CD4-positive, alpha-beta T cell treated with Interleukin-6 for 4 hours (primary cell): ENCODE results near the gene ASTN2.
"Not testable (repeated sequence)": the region's sequence is repeated elsewhere in the genome, so short reads cannot be mapped to it uniquely, and the experiment has no call there.

Experiments used
- DNase-seq: peaks from one replicate; pipeline ENCODE4 v3.0.0-alpha.2; 2020; ENCODE audit warnings: mixed read lengths

ASTN2 gene

GRCh38 chr9:116842658-116843057, 572.2 kb downstream of the ASTN2 start:
- DNase-seq = no peak

- DNase-seq = not testable (repeated sequence)
Measured at GRCh38 chr9:116838468-116838867, 576.4 kb downstream of the ASTN2 start.

- DNase-seq = no peak
Measured at GRCh38 chr9:116837018-116837989, 577.6 kb downstream of the ASTN2 start.

- DNase-seq = not testable (repeated sequence)
Measured at GRCh38 chr9:116830321-116830720, 584.5 kb downstream of the ASTN2 start.

GRCh38 chr9:116821633-116822229, 593.1 kb downstream of the ASTN2 start:
- no peak for DNase-seq

- no peak for DNase-seq
Measured at GRCh38 chr9:116819116-116819515, 595.7 kb downstream of the ASTN2 start.

GRCh38 chr9:116817762-116818161, 597.1 kb downstream of the ASTN2 start:
- DNase-seq = no peak

GRCh38 chr9:116816484-116816883, 598.4 kb downstream of the ASTN2 start:
- DNase-seq = no peak

GRCh38 chr9:116815835-116816234, 599.0 kb downstream of the ASTN2 start:
- DNase-seq = no peak

GRCh38 chr9:116813031-116813300, 601.9 kb downstream of the ASTN2 start:
- DNase-seq = no peak

- DNase-seq = no peak
Measured at GRCh38 chr9:116812231-116813030, 602.4 kb downstream of the ASTN2 start.

- DNase-seq = no peak
Measured at GRCh38 chr9:116809656-116810055, 605.2 kb downstream of the ASTN2 start.

- no peak for DNase-seq
Measured at GRCh38 chr9:116806075-116806474, 608.8 kb downstream of the ASTN2 start.

- DNase-seq = no peak
Measured at GRCh38 chr9:116800885-116801284, 614.0 kb downstream of the ASTN2 start.

GRCh38 chr9:116800074-116800473, 614.8 kb downstream of the ASTN2 start:
- no peak for DNase-seq

- no peak for DNase-seq
Measured at GRCh38 chr9:116798521-116798920, 616.3 kb downstream of the ASTN2 start.

GRCh38 chr9:116797276-116797675, 617.6 kb downstream of the ASTN2 start:
- no peak for DNase-seq

GRCh38 chr9:116796669-116797068, 618.2 kb downstream of the ASTN2 start:
- no peak for DNase-seq

GRCh38 chr9:116795821-116796220, 619.0 kb downstream of the ASTN2 start:
- DNase-seq = no peak

- DNase-seq = no peak
Measured at GRCh38 chr9:116792271-116792670, 622.6 kb downstream of the ASTN2 start.

GRCh38 chr9:116791326-116791725, 623.5 kb downstream of the ASTN2 start:
- DNase-seq = no peak

GRCh38 chr9:116789081-116789480, 625.8 kb downstream of the ASTN2 start:
- DNase-seq = no peak

- no peak for DNase-seq
Measured at GRCh38 chr9:116786737-116787136, 628.1 kb downstream of the ASTN2 start.

GRCh38 chr9:116777116-116777515, 637.7 kb downstream of the ASTN2 start:
- no peak for DNase-seq
